HG03558 (cell line): ENCODE data around the gene EIF1AD.
"Not testable (repeated sequence)": the region's sequence is repeated elsewhere in the genome, so short reads cannot be mapped to it uniquely, and the experiment has no call there.

Source experiments
- ATAC-seq: cut with Tn5 transposase; IDR thresholded peaks from one replicate; pipeline ENCODE4 v1.9.1; 2021; ENCODE audit warnings: moderate number of reproducible peaks; ENCODE audit not compliant: unreplicated experiment; ENCODE audit errors: extremely low read depth

Gene EIF1AD, protein sequence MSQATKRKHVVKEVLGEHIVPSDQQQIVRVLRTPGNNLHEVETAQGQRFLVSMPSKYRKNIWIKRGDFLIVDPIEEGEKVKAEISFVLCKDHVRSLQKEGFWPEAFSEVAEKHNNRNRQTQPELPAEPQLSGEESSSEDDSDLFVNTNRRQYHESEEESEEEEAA

DNA sequence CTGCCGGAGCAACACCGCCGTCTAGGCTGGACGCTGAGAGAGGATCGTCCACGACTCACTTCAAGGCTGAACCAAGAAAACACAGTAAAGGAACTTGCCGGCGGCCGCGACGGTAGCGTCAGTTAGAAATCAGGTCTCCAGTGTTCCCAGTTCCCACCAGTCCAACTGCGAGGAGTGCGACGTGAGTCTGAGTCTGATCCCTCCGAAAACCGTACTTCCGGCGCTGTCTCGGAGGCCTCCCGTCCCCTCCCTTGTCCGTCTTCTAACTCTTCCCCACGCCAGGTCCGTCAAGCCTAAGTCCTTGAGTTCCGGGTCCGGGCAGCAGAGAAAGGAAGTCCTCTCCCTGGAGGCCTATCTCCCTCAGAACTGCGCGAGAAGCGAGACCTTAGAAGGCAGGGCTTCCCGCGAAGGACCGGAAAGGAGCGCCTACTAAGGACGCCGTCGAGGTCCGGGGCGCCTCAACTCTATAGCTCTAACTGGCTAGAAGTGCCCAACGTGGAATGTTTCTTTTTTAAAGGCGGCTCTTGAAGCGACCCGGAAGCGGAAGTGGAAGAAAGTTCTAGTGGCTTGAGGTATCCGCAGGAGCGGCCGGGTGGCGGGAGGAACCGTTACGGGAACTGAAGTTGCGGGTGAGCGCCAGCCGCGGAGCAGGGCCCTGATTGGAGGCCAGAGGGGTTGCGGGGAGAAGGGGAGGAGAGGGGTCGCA, at the start of gene EIF1AD, which contains the start of gene BANF1:
TSS of gene EIF1AD (minus strand) at position 216 of the 706 bp plus-strand sequence. CDS start 1,768 bp downstream, outside the sequence.
TSS of gene BANF1 (plus strand) at position 562 of the 706 bp plus-strand sequence. CDS start 748 bp downstream, outside the sequence.
- peak; percentile 33 for ATAC-seq

DNA sequence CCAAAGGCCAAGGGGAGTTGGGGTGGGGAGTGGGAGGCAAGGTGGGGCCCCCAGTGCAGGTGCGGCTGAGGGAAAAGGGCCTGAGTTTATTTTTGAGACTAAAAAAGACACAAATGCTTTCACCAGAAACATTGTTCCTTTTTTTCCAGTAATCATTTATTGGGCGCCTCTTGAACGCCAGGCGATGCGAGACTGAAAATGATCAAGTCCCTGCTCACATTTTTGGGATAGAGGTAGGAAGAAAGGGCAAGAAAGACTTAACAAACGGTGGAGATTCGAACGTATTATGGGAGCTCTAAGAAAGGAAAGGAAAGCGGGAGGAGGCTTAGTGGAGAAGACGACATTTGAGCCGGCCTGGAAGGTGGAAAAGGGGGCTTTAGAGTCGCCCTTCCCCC, 49.4 kb upstream of the EIF1AD start:
- ATAC-seq, result no peak

DNA sequence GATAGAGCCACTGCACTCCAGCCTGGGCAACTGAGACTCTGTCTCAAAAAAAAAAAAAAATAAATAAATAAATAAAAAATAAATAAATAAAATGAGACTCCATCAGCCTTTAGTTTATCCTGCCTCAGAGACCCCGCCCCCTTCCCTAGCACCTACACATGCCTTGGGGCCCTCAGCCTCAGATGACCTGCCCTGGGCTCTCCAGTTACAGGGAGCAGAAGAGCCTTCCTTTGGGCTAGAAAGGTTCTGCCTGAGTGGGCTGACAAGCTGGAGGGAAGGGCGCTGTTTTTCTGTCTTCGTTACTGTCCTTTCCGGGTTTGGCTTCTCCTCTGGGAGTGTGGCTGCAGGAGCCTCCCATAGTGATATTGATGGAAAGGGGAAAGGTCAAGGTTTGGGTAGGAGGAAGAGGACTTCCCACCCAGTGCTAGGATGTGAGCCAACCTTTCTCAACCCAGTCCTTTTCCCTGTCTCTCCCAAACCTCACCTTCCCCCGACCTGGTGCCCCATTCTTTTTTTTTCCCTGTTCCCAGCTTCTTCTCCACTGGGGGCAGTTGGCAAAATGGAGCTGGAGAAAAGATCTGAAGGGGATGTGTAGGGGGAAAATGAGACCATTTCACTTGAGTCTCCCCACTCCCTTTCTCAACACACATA, 48.7 kb upstream of the EIF1AD start:
- no peak for ATAC-seq

DNA sequence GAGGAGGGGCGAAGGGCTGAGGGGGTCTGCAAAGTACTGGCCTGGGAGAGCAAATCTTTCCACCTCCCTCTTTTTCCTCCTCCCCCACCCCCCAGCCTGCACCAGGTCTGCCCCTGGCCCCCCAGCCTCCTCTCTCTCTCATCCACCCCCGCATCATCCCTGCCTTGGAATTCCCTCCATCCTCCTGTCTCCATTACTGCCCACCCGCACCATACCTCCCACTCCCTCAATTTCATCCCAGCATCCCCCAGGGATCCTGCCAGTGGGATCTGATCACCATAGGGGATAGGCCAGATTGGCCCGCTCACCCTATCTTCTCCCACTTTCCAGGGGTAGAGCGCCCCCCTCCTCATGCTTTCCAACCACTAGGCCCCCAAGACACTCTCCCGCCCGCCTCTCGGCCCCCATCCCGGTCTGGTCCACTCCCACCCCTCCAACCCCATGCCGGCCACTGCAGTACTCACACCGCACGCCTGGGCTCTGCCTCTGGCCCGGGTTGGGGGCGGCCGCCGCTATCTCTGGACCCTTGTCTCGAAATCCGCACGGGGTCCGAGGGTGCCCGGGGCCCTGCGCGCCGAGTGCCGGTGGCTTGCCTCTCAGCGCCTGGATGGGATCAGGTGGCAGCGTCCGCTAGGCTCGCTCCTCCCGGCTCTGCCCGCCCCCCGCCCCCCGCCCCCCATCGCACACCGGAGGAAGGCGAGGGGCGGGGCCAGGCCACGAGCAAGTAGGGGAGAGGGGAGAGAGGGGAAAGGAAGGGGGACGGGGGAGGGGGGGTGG, 46.8 kb upstream of the EIF1AD start, which contains the start of gene GAL3ST3:
TSS of gene GAL3ST3 (minus strand) at position 615 of the 777 bp plus-strand sequence. CDS start 3,746 bp downstream, outside the sequence.
- ATAC-seq, result no peak

DNA sequence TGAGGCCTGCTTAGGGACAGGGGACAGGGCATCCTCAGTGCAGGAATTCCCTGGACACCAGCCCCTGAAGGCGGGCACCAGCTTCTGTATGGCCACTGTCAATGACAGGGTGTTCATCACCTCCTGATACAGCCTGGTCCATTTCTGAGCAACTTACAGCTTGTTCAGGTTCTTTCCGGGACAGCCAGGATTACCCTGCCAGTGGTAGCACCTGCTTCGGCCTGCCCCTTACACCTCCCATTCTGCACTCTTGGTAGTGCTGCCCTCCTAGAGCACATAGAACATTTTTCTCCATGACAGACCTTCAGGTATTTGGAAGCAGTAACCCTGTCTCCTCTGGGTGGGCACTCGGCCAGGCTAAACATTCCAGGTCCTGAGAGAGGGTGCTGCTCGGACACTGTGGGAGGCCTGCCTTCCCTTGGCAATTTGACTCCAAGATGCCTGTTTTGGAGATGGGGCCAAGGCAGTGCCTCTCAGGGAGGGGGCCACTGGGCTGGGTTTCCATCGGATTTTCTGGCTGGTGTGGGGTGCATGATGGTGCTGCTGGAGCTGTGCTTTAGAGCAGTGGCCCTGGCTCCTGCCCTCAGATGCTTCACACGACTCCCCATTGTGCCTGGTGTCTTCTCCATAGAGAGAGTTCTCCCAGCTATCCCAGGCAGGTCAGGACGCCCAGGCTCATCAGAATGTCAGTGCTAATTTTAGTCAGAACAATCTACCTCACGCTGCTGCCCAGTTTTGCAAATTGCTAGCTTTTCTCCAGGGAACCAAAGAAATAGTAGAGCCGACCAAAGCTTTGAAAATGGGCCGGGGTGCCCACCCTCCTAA, 45.8 kb upstream of the EIF1AD start:
- ATAC-seq, result no peak

DNA sequence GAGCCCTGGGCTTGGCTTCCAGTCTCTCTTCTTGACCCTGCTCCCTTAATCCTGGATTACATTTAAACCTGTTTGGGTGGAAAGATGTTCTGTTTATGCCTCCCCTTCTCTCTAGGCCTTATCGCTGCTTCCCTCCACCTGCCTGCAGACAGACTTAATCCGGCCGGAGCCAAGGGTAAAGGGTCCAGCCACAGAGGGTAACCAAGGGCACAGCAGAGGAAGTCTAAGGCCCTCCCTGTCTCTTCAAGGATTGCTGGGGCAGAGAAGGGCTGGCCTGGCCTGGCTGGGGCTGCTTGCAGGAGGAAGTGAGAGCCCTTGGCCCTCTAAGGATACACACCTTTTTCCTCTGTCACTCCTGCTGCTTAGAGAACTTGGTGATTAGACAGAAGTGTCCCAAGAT, 44.9 kb upstream of the EIF1AD start:
- ATAC-seq, result no peak

DNA sequence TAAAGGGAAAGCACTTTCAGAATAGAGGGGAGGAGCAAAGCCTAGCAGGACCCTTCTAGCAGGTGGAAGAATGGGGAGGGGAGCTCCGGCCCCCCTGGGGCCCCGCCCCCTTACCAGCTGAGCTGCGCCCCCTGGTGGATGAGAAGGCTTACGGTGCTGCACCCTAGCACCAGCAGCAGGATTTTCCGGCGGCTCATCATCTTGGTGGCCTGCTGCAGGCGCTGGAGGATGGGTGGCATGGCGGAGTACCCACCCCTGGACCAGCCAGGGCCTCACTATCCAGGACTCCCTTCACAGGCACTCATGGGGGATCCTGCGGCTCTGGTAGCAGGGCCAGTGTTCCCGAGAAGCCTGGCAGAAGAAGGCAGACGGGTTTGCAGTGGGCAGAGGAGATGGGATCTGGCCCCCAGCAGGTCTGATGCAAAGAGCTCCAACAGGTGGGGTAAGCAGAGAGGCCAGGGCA, 43.3 kb upstream of the EIF1AD start:
- ATAC-seq, result no peak

DNA sequence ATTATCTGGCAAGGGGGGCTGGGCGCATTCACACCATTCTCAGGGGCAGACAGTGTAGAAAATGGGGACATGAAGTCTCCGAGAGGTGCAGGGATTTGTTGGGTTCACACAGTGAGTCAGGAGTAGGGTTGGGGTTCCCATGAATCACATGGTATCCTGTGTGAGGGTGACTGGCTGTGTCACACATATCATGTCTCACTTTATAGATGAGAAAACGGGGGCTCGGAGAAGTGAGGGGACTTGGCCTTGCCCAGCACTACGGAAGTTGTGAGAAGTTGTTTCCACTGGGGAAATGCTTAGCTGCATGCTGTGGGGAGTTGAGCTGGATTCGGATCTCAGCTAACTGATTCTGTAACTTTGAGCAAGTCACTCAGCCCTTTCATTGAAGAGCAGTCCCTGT, 42.8 kb upstream of the EIF1AD start:
- ATAC-seq, result no peak

DNA sequence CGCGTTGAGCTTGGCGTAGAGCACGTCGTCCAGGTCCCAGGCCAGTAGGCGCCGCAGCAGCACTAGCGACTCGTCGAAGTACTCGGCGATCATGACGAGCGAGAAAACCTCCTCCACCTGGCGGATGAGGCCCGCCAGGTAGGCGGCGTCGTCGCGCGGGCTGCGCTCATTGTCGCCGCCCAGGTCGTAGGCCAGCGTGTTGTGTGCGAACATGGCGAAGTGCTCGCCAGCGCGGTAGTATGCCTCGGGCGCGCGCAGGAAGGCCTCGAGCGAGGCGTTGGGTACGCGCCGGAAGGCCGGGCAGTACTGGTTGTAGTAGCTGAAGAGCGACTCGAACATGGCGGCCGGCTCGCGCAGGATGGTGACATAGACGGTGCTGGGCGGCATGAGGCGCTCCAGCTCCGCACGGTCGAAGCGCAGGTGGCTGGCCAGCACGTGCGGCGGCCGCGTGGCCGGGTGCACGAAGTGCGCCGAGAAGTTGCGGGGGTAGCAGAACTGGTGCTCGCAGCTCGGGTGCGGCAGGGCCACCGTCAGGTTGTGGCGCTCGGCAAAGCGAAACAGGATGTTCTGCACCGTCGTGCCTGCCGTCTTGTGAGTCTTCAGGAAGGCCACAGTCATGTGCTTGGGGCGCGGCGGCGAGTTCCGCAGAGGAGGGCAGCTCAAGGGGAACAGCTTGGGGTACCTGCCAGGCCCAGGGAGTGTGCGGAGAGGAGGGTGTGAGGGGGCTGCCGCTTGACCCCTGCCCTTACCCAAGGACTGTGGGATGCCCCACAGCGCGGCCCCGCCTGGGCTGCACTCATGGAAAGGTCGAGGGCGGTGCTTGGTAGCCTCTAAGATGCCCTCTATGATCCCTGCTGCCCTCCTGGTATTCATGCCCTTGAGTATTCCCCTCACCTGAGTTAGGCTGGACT, 41.3 kb upstream of the EIF1AD start:
- no peak for ATAC-seq

DNA sequence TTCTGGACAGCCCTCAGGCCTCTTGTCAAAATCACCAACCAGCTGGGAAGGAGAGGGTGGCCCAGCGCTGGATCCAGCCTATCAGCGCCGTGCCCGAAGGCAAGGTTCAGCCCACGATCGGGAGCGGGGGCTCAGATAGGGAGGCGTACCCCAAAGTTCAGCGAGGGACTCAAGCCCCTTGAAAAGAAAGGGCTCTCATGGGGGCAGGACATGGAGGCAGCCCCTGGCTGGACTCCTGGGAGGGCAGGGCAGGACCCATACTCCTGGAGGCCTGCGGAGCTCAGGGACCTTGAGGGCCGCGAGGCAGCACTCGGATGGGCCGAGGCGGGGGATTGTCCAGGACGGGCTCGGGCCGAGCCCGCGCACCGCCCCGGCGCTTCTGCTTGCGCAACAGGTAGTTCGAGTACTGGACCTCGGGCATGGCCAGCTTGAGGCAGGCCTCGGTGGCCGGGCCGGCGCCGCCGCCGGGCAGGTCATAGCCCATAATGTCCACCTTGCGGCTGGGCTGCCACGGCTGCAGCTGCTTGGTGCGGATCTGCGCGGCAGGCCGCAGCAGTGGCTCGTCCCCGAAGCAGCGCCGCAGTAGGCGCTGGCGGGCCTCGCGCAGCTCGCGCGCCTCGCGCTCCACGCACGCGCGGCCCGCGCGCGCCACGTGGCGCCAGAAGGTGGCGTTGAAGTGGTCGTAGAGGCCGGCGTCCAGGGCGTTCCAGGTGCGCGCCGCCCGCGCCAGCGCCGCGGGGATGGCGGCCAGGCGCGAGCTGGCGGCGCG, 40.5 kb upstream of the EIF1AD start:
- no peak for ATAC-seq

DNA sequence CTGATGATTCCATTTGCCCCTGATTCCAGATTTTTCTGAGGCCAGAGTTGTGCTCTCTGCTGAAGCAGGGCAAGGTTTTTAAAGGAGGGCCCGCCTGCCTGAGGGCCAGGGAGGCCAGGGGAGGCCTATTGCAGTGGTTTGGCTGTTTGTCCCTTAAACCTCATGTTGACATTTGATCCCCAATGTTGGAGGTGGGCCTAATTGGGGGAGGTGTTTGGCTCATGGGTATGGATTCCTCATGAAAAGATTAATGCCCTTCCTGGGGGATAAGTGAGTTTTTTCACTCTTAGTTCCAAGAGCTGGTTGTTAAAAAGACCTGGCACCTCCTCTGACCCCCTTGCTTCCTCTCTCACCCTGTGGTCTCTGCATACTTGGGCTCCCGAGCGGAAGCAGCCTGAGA, 37.8 kb upstream of the EIF1AD start:
- no peak for ATAC-seq

DNA sequence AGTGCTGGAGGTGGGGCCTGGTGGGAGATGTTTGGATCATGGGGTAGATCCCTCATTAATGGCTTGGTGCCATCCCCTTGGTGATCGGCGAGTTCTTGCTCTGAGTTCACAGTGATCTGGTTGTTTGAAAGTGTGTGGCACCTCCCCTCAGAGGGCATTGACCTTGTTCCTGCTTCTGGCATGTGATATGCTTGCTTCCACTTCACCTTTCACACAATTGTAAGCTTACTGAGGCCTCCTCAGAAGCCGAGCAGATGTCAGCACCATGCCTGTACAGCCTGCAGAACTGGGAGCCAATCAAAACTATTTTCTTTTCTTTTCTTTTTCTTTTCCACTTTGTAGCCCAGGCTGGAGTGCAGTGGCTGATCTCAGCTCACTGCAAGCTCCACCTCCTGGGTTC, 35.4 kb upstream of the EIF1AD start:
- ATAC-seq, result no peak

DNA sequence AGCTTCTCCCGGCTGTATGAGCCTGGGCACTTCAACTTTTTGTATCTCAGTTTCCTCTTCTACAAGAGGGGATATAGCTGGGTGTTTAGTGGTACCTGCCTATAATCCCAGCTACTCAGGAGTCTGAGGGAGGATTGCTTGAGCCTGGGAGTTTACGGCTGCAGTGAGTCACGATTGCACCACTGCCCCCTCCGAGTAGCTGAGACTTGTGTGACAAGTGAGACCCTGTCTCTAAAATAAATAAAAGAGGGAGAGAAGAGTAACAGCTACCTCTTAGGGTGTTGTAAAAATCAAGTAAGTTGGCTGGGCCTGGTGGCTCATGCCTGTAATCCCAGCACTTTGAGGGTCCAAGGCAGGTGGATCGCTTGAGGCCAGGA, 34.4 kb upstream of the EIF1AD start:
- ATAC-seq, result no peak

DNA sequence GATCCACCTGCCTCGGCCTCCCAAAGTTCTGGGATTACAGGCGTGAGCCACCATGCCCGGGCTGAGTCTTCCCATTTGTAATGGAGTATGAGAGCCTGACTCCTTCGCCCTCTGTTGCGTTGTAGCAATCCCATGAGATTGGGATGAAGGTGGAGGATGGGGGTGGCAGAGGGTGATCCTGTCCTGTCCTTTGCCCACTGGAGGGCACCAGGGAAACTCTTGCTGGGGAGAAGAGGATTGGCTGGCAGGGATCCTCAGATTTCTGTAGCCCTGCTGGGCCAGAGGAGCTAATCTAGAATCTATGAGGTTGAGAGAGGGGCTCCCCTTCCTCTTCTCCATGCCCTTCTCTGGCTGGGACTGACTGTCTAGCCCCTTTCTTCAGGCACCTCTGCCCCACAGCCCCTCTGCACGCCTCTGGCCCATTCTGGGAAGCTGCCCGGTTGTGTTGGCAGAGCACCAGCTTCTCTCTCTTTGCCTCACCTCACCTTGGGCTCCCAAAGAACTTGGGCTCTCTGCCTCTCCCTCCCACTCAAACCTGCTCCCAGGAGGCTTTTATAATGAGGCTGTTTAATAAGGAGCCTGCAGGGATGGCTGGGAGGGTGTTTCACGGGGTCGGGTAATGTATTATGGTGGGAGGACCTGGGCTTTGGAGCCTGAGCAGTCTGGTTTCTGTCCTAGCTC, 33.8 kb upstream of the EIF1AD start:
- no peak for ATAC-seq

DNA sequence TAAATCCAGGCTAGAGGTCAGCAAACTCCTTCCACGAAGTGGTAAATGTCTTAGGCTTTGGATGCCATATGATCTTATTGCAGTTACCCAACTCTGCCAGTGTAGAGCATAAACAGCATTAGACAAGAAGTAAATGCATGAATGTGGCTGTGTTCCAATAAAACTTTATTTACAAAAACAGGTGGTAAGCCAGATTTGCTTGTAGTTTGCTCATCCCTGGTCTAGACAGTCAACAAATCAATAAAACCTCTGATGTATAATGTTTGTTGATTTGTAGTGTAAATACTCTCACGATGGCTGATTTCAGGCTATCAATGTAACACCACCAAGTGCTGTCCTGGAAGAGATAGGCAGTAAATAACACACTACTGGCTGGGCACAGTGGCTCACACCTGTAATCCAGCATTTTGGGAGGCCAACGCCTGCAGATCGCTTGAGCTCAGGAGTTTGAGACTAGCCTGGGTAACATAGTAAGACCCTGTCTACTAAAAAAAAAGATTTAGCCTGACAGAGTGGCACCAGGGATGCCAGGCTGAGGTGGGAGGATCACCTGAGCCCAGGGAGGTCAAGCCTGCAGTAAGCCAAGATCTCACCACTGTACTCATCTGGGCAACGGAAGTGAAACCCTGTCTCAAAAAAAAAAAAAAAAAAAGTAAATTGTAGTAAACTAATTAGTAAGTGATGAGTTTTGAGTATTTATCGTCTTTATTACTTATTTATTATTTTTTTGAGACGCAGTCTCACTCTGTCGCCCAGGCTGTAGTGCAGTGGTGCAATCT, 31.2 kb upstream of the EIF1AD start:
- ATAC-seq, result no peak

DNA sequence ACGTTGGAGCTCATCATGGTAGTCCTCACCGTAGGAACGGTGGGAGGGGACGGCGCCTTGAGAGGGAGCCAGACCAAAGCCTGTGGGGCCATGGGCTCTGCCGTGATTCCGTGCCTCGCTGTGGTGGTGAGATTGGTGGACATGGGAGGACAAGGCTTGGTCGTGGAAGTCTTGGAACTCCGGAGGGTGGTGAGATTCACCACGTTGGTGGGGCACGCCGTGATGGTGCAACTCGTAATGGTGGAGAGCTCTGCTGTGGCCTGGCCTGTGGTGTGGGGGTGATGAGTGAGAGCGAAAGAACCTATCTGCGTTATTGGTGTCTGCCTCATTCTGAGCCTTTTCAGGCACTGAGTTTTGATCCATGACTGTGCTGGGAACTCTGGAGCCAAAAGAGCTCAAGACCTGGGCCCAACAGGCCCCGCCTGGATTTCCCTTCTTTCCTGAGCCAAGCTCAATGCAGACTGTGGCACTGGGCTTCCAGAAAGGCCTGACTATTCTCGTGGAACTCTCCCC, 24.1 kb upstream of the EIF1AD start, which contains the start of gene CATSPER1:
TSS of gene CATSPER1 (minus strand) at position 463 of the 513 bp plus-strand sequence. CDS start at position 363, 100 bp downstream.
- ATAC-seq, result no peak

DNA sequence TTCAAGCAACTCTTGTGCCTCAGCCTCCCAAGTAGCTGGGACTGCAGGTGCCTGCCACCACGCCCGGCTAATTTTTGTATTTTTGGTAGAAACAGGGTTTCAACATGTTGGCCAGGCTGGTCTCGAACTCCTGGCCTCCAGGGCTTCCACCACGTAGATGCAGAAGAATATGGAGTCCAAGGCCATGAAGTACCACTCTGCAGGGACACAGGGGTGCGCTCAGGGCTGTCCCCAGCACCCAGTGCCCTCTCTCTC, 21.2 kb upstream of the EIF1AD start:
- not testable (repeated sequence) for ATAC-seq
